SH-SY5Y (cell line): ENCODE data around the gene S100A5.

ENCODE experiments used
- GATA2 ChIP-seq: IDR thresholded peaks from 2 replicates; pipeline ENCODE4 v1.6.1; 2011; ENCODE audit warnings: mild to moderate bottlenecking, low read depth, low read length
- GATA3 ChIP-seq: IDR thresholded peaks from 2 replicates; pipeline ENCODE4 v1.6.1; 2011; ENCODE audit warnings: low read depth, mild to moderate bottlenecking, low read length, moderate library complexity

- TF ChIP-seq GATA2: no peak
- TF ChIP-seq GATA3: no peak
Observed at GRCh38 chr1:153560241-153560640, 19.5 kb upstream of the S100A5 start.
